Activated CD8-positive, alpha-beta memory T cell treated with anti-CD3 and anti-CD28 coated beads, Interleukin-2, amount 50 U/mL, for 24 hours (primary cell): ENCODE data around the gene ZFAND3.

Experiments
- DNase-seq: peaks from one replicate; pipeline ENCODE4 v3.0.0-alpha.2; 2020; ENCODE audit errors: extremely low read depth

Gene ZFAND3

DNA sequence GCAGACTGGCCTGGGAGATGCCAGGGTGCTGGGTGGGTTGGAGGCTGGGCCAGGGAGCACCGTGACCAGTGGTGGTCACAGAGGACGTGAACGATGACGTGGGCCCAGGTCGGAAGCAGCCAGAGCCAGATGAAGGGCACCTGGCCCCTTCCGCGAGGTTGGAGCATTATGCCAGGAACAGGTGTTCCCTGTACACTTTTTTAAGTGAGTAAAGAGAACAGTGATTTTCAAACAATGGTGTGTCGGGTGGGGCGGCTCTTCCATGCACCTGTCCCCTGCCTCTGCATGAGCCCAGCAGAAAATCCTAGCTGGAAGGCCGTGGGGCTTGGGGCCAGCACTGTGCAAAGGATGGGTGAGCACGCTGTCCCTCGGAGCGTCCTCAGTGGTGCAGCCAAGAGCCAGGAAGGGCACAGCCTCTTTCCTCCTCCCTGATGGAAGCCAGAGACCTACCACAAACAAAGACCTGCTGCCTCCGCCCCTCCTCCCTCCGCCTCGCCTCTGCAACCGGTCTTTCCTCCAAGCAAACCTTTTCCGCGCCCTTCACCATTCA is 350.5 kb downstream of the ZFAND3 start:
- DNase-seq = no peak

GRCh38 chr6:38170666-38171355 is 351.3 kb downstream of the ZFAND3 start:
- no peak for DNase-seq

GRCh38 chr6:38171997-38172738 is 352.6 kb downstream of the ZFAND3 start:
- no peak for DNase-seq

DNA sequence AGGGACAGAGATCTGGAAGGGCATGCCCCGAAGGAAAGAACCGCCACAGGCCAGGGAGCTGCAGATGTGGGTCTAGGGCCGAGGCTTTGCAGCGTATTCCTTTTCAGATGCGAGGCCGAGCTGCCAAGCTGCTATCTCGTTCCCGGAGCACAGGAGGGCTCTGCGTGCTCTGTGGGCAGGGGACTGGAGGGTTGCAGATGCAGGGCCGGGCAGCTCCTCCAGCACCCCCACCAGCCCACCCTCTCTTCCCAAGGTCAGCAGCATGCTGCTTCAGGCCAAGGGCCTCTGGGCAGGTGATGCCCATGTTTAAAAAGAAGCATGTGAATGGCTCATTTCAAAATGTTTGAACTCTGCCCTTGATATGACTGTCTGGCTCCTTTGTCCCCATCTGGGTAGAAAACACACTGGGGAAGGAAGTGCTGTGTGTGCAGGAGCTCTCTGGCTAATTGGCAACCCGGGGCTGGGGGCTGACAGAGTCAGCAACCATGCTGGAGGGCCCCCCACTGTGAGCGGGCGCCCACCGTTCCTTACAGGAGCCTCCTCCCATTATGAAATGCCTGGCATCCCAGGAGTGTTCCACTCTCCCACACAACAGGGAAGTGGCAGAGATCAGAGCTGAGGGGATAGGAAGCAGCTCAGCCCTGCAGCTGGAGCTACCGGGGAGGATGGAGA is 353.3 kb downstream of the ZFAND3 start:
- no peak for DNase-seq

DNA sequence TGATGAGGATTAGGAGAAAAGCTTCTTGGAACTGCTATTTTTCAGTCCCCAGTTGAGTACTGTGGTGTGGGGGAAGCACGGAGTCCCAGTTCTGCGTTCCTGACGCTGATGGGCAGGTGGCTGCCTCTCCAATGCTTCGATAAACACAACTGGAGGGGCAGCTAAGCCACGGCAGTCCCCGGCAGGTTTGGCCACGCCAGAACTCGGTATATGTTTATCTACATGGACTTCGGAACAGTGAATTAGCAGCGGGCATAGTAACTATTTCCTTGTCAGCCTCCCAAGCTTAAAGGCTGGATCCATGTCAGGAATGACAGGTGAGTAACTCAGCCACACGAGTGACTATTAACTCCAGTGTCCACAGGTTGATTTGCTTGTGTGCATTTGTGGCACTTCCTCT is 354.4 kb downstream of the ZFAND3 start:
- no peak for DNase-seq

GRCh38 chr6:38174315-38174714 is 354.8 kb downstream of the ZFAND3 start:
- no peak for DNase-seq

- DNase-seq = no peak
Observed at GRCh38 chr6:38174806-38175495, 355.4 kb downstream of the ZFAND3 start.

DNA sequence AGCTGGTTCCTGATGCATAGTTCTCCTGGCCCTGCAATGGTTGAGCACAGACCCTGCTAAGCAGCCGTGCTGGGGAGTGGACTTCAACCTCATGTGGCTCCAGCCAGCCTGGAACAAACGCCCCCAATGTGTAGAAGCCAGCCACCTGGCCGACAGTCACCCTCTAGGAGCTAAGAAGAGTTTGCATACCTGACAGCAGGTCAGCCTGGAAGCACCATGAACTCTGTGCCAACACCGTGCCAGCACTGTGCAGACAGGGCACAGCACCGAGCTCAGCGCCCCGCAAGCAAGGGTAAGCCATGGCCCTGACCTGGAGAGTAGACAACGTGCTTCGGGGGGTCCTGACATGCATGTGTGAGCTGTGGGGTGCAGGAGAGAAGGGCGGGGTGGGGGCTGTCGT is 356.3 kb downstream of the ZFAND3 start:
- no peak for DNase-seq

DNA sequence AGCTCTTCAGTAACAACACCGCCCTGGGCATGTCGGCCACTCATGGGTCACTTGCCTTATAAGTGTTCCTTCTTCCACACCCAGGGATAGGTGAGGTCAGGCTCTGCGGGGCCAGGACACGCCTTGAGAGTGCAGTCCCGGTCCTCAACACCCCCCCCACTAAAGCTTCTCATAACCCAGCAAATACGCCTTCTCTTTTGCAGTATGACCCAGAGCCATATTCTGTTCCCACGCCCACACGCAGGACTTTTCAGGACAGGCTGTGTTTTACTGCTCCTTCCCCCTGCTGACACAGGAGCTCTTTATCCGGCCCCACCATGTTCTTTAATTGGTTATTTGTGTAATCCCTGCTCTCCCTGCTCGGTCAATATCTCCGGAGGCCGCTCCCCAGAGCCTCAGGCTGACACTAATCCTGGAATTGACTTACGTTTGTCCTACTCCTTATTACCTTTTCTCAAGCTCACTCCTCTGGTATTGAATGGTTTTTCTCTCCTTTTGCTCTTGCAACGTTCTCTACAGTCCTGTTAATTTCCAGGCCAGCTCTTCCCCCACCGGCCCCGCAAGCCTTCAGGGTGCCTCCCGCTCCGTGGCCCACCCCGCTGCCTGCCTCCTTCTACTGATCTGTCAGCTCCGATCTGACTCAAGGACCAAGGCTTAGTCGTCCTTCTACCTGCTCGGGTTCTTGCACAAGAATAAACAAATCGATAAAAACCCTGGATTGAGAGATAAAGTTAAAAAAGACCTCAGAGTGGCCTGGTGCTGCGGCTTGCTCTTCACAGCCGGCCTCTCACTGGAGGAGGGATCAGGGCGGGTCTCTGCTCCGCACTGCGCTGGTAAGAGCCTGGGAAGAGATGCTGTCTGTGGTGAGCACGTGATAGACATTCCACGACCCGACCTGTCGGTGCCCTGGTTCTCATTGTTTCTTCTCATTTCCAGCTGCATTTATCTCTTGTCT is 357.5 kb downstream of the ZFAND3 start:
- no peak for DNase-seq

- no peak for DNase-seq
Observed at GRCh38 chr6:38177882-38178583, 358.5 kb downstream of the ZFAND3 start.

DNA sequence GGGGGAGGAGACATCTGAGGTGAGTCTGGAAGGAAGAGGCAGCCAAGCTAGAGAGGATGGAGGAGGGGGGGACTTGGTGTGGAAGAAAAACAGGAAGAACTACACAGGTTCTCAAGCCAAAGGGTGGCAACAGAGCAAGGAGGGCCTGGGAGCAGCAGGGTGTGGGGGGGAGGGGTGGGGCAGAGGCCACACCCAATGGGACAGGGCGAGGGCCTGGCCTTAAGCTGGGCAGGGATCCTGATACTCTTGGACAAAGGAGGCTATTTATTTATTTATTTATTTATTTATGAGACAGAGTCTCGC is 359.0 kb downstream of the ZFAND3 start:
- DNase-seq = no peak

GRCh38 chr6:38179300-38179699 is 359.8 kb downstream of the ZFAND3 start:
- DNase-seq = no peak

- no peak for DNase-seq
Observed at GRCh38 chr6:38179794-38180430, 360.4 kb downstream of the ZFAND3 start.

- DNase-seq = no peak
Observed at GRCh38 chr6:38180586-38180985, 361.1 kb downstream of the ZFAND3 start.

- no peak for DNase-seq
Observed at GRCh38 chr6:38182426-38182825, 362.9 kb downstream of the ZFAND3 start.

DNA sequence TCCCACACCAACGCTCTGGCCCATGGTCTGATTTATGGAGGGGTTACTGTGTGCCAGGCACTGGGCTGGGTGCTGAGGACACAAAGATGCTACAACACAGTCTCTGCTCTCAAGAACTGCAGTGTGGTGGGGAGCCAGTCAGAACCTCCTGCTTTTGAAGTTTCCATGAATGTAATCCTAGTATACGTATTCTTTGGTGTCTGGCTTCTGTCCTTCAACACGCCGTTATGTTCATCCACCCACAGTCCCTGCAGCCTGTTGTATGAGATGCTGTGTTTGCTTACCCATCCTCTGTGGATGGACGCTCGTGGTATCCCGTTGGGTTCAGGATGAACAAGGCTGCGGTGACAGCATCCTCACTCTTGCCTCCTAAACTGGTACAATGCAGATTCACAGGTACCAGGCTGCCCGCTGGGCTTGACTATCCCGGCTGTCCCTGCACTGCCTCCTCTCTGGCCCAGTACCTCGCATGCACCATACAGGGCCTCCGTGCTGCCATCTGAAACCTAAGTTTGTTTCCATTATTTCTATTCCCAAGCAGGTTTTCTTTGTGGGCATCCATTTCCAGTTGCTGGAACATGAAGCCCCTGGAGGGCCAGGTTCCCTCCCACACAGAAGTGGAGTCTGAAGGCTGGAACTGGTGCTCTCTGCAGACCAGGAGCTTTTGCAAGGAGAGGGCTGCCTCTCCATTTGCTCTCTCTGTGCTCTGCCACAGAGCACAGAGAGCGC is 364.5 kb downstream of the ZFAND3 start:
- no peak for DNase-seq

- no peak for DNase-seq
Observed at GRCh38 chr6:38184585-38185080, 365.1 kb downstream of the ZFAND3 start.

DNA sequence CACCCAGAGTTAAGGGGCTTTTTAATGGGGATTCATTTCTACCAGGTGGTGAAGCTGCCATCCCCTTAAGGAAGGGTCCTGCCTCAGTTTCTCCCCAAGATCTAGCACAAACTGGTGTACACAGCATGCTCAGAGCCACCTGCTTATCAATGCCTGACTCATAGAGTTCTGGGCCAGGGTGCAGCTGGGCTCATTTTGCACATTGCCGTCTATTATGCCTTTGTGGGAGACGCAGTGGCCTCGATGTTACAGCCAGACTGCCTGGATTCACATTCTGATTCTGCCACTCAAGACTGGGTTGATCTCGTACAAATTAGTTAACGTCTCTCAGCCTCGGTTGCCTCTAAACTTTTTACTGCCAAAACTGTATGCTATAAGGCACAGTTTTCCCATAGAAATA is 365.7 kb downstream of the ZFAND3 start:
- DNase-seq = no peak

DNA sequence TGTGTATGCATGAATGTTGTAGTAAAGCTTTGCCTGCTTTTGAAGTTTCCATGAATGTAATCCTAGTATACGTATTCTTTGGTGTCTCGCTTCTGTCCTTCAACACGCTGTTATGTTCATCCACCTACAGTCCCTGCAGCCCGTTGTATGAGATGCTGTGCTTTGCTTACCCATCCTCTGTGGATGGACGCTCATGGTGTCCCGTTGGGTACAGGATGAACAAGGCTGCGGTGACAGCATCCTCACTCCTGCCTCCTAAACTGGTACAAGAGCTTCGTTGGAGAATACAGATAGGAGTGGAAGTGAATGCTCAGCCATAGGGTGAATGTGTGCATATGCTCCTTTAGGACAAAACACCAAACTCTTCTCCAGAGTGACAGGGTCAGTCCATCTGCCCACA is 366.2 kb downstream of the ZFAND3 start:
- DNase-seq = no peak
